Calu3 (cell line): ENCODE data around the gene RSU1. TPM values are rescaled to one million over a fixed set of nuclear protein-coding genes. Genes with fewer than 3 reads are reported as not detected.

Experiments used
- BruUV-seq: library from RNA; stranded (reverse); fragments of 400-500 nt; replicated peaks from 2 replicates; lab custom pipeline; 2021; lab: Mats Ljungman, UMichigan
- CTCF ChIA-PET: fragments of 300-600 bp; sonication (Branson Sonifier 250); formaldehyde crosslinking; loops from one replicate; lab custom pipeline; 2022; ENCODE audit warnings: antibody characterized with exemption; lab: Charles Lee
- DNase-seq: peaks from one replicate; pipeline ENCODE4 v3.0.0; 2022
- H3K27ac Mint-ChIP-seq: one replicate; pipeline ENCODE4 v1.8.0; 2022; ENCODE audit warnings: mixed read lengths; ENCODE audit not compliant: unreplicated experiment
- H3K27me3 Mint-ChIP-seq: one replicate; pipeline ENCODE4 v1.8.0; 2022; ENCODE audit warnings: mixed read lengths; ENCODE audit not compliant: unreplicated experiment
- H3K36me3 Mint-ChIP-seq: one replicate; pipeline ENCODE4 v1.8.0; 2022; ENCODE audit warnings: mild to moderate bottlenecking, moderate library complexity, mixed read lengths; ENCODE audit not compliant: insufficient read depth, unreplicated experiment
- H3K4me1 Mint-ChIP-seq: one replicate; pipeline ENCODE4 v1.8.0; 2022; ENCODE audit warnings: mild to moderate bottlenecking, low read depth, mixed read lengths; ENCODE audit not compliant: unreplicated experiment
- H3K4me3 Mint-ChIP-seq: one replicate; pipeline ENCODE4 v1.8.0; 2022; ENCODE audit warnings: mild to moderate bottlenecking, low read depth, moderate library complexity, mixed read lengths; ENCODE audit not compliant: unreplicated experiment
- H3K9me3 Mint-ChIP-seq: one replicate; pipeline ENCODE4 v1.8.0; 2022; ENCODE audit warnings: low read depth, mixed read lengths; ENCODE audit not compliant: unreplicated experiment
- CTCF ChIP-seq: fragments of 200-600 bp; IDR thresholded peaks from one replicate; pipeline ENCODE4 v1.8.0; 2022; ENCODE audit warnings: antibody characterized with exemption; ENCODE audit not compliant: unreplicated experiment
- intact Hi-C: fragments of 100-400 bp; cut with micrococcal nuclease; formaldehyde crosslinking; loops from one replicate; pipeline ENCODE4 v1.10.0; 2022; ENCODE audit not compliant: unreplicated experiment
- total RNA-seq: library from RNA; stranded (reverse); gene quantifications from 2 replicates; pipeline ENCODE4 v1.2.3, GENCODE V29; 2022

RSU1 gene
- total RNA-seq, 1 experiment from 2014 or later: 56.8 TPM

GRCh38 chr10:16728266-16728665, 89.0 kb downstream of the RSU1 start:
- no peak for TF ChIP-seq CTCF
- H3K36me3 Mint-ChIP-seq: no peaks in the 10 kb centered on the region
- peaks cover 7% of the 10 kb centered on the region for H3K9me3 Mint-ChIP-seq
- intact Hi-C loops: no loop called here
- CTCF ChIA-PET: no interaction called here
- no TSS peak for BruUV-seq
- no peak overlapping the region for H3K27ac Mint-ChIP-seq
- H3K27me3 Mint-ChIP-seq: no peaks in the 10 kb centered on the region
- no peaks in the 10 kb centered on the region for H3K4me1 Mint-ChIP-seq
- H3K4me3 Mint-ChIP-seq: no peak overlapping the region
- DNase-seq: no peak

- intact Hi-C loops: no loop called here
- no TSS peak for BruUV-seq
- no peaks in the 10 kb centered on the region for H3K36me3 Mint-ChIP-seq
- H3K27ac Mint-ChIP-seq: no peak overlapping the region
- DNase-seq: no peak
- H3K4me3 Mint-ChIP-seq: no peak overlapping the region
- TF ChIP-seq CTCF: no peak
- no peaks in the 10 kb centered on the region for H3K4me1 Mint-ChIP-seq
- peaks cover 7% of the 10 kb centered on the region for H3K9me3 Mint-ChIP-seq
- H3K27me3 Mint-ChIP-seq: no peaks in the 10 kb centered on the region
- CTCF ChIA-PET: no interaction called here
Observed at GRCh38 chr10:16727666-16728065, 89.6 kb downstream of the RSU1 start.

- H3K36me3 Mint-ChIP-seq: no peaks in the 10 kb centered on the region
- BruUV-seq: no TSS peak
- H3K4me1 Mint-ChIP-seq: no peaks in the 10 kb centered on the region
- H3K27ac Mint-ChIP-seq: no peak overlapping the region
- H3K9me3 Mint-ChIP-seq: peaks cover 4% of the 10 kb centered on the region
- DNase-seq: no peak
- intact Hi-C loops: no loop called here
- no peak for TF ChIP-seq CTCF
- no peak overlapping the region for H3K4me3 Mint-ChIP-seq
- no peaks in the 10 kb centered on the region for H3K27me3 Mint-ChIP-seq
- CTCF ChIA-PET: no interaction called here
Observed at GRCh38 chr10:16724509-16724908, 92.7 kb downstream of the RSU1 start.

DNA sequence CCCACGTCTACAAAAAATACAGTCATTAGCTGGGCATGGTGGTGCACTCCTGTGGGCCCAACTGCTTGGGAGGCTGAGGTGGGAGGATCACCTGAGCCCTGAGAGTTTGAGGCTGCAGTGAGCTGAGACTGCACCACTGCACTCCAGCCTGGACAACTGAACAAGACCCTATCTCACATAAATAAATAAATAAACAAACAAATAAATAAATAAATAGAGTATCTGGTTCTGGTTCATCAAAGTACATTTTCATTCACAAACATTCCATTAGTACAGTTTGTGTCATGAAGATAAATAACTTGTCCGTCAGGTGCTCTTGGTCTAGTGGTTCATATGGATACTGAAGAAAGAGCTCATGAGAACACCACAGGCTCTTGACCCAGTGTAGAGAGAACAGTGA, 96.4 kb downstream of the RSU1 start:
- Mint-ChIP-seq H3K36me3 (no peaks in the 10 kb centered on the region), H3K4me3 (no peak overlapping the region), H3K27ac (no peak overlapping the region), H3K4me1 (no peaks in the 10 kb centered on the region), H3K9me3 (peaks cover 2% of the 10 kb centered on the region), H3K27me3 (no peaks in the 10 kb centered on the region)
- no peak for TF ChIP-seq CTCF
- DNase-seq: no peak
- intact Hi-C loops: no loop called here
- CTCF ChIA-PET: no interaction called here
- BruUV-seq: no TSS peak
